GM18951 (cell line): ENCODE measurements around the gene CATSPERZ.
A peak's percentile ranks its signal among the peaks of the same experiment; 100 is the strongest.
"Not testable (repeated sequence)": the region's sequence is repeated elsewhere in the genome, so short reads cannot be mapped to it uniquely, and the experiment has no call there.

Experiments used
- POLR2A ChIP-seq: IDR thresholded peaks from 4 replicates; pipeline ENCODE4 v1.6.1; 2011; ENCODE audit warnings: mild to moderate bottlenecking; ENCODE audit not compliant: insufficient read length, insufficient read depth; ENCODE audit errors: extremely low read depth
- in situ Hi-C: fragments of 300-500 bp; cut with MboI; formaldehyde crosslinking; loops from one replicate; pipeline ENCODE4 v1.12.0; 2022; ENCODE audit warnings: low sequenced_read_pairs, mixed read lengths, inconsistent platforms; ENCODE audit not compliant: unreplicated experiment

CATSPERZ gene

GRCh38 chr11:64306876-64307622 lies 6.9 kb downstream of the CATSPERZ start:
- in situ Hi-C loops, result no loop called here
- TF ChIP-seq POLR2A, result peak; percentile 19

DNA sequence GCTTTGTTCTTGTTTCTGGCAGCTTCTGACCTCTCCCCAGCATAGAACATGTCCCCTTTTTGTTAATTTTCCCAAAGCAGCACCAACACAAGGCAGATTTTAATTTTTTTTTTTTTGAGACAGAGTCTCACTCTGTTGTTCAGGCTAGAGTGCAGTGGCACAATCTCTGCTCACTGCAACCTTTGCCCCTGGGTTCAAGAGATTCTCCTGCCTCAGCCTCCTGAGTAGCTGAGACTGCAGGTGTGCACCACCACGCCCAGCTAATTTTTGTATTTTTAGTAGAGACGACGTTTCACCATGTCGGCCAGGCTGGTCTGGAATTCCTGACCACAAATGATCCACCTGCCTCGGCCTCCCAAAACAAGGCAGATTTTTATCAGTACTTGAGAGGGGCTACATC lies 7.6 kb downstream of the CATSPERZ start:
- in situ Hi-C loops, result not testable (repeated sequence)

DNA sequence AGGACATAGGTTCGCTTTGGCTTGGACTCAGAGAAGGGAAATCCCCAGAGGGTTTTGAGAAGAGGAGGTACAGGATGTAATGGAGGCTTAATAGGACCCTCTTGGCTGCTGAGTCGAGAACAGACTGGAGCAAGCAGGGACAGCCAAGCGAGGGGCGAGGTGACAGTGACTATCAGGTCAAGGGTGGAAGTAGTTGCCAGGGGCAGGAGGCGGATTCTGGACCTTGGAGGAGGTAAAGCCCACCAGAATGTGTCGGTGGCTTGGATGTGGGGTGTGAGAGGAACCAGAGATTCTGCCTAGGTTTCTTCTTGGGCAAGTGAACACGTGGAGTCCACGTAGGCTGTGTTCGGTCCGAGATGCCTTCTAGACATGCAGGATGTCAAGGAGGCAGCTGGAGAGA lies 12.8 kb downstream of the CATSPERZ start:
- no peak for TF ChIP-seq POLR2A
- in situ Hi-C loops, result no loop called here

DNA sequence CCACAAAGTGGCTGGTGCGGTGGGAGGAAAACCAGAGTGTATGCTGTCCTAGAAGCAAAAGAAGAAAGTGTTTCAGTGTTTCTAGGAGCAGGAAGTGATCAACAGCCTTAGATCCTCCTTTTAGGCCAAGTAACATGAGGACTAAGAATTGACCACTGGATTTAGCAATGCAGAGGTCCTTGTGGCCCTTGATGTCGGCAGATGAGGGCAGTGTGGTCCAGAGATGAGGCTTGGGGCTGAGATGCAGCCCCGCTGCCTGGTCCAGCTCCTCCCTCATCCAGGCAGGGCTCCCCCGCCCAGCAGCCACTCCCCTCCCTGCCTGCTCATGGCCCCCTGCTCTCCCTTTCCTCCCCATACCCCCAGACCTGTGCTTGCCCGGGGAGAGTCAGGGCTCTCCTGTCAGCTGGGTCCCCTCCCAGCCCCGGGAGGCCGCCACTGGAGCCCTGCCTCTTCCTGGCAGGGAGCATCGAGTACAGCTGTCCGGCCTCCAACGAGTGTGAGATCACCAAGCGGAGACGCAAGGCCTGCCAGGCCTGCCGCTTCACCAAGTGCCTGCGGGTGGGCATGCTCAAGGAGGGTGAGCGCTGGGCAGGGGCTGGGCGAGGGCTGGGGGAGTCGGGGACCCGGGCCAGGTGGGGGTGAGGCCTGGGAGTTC lies 13.5 kb downstream of the CATSPERZ start:
- in situ Hi-C loops, result no loop called here
- TF ChIP-seq POLR2A, result no peak

GRCh38 chr11:64314146-64314804 lies 14.1 kb downstream of the CATSPERZ start:
- in situ Hi-C loops, result no loop called here
- TF ChIP-seq POLR2A, result no peak

GRCh38 chr11:64314805-64315561 lies 14.8 kb downstream of the CATSPERZ start:
- TF ChIP-seq POLR2A, result no peak
- in situ Hi-C loops, result no loop called here

DNA sequence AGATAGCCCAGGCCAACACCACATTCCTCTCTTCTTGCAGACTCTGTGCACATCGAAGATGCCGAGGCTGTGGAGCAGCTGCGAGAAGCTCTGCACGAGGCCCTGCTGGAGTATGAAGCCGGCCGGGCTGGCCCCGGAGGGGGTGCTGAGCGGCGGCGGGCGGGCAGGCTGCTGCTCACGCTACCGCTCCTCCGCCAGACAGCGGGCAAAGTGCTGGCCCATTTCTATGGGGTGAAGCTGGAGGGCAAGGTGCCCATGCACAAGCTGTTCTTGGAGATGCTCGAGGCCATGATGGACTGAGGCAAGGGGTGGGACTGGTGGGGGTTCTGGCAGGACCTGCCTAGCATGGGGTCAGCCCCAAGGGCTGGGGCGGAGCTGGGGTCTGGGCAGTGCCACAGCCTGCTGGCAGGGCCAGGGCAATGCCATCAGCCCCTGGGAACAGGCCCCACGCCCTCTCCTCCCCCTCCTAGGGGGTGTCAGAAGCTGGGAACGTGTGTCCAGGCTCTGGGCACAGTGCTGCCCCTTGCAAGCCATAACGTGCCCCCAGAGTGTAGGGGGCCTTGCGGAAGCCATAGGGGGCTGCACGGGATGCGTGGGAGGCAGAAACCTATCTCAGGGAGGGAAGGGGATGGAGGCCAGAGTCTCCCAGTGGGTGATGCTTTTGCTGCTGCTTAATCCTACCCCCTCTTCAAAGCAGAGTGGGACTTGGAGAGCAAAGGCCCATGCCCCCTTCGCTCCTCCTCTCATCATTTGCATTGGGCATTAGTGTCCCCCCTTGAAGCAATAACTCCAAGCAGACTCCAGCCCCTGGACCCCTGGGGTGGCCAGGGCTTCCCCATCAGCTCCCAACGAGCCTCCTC lies 15.7 kb downstream of the CATSPERZ start:
- in situ Hi-C loops, result not testable (repeated sequence)

DNA sequence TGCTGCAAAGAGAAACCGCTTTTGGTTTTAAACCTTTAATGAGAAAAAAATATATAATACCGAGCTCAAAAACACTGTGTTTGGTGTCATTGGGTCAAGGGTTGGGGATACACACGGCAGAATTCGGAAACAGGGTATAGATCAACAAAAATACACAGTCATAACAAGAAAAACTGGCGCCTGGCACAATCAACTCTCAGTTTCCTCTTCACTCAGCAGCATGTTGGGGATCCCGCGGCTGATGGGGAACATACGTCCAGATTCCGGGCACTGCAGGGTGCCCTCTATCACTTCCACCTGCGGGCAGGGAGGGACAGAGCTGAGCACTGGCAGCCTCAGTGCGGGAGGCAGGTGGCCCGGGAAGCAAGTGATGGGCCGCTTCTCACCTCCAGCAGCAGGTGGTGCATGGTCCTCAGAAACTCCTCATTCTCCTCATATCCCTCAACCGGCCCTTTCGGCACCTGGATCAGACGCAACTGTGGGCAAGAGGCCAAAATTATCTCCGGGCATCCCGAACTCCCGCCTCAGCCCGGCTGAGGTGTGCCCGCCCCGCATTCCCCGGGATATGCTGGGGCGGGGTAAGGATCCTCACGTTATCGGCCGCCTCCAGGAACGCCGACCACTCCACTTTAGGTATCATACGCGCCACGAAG lies 16.6 kb downstream of the CATSPERZ start:
- TF ChIP-seq POLR2A, result no peak
- in situ Hi-C loops, result no loop called here

DNA sequence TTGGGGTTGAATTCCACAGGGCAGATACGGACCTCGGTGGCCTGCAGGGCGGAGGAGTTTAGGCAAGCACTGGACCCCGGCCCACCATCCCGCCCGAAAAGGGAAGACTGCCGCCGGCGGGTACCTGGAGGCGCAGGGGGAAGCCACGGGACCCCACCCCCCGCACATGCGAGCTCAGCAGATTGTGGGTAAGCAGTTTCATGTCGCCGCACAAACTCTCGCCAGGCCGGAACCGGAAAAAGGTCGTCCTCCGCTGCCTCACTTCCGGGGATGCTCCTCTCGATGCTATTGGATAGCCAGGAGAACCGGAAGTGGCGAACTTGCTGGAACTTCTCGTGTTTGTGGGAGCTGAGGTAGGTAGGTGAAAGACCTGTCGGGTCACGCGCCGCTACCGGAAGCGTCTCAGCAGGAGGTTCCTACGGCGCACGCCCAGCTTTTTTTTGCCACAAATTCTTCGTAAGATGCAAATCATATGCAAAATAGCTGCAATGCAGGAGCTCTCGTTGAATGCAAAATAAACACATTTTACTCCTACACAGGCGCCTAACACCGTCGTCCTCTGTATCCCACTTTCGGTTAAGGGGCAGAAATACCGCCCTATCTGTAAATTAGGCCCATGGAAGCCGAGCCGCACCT lies 17.3 kb downstream of the CATSPERZ start, which contains the start of gene TRMT112:
TSS of gene TRMT112 (minus strand) at position 235 of the 636 bp plus-strand sequence. CDS start at position 202, 33 bp downstream.
- TF ChIP-seq POLR2A, result peak; percentile 84
- in situ Hi-C loops, result no loop called here

- peak; percentile 82 for TF ChIP-seq POLR2A
- in situ Hi-C loops, result no loop called here
These were observed 18.0 kb downstream of the CATSPERZ start, which contains the start of gene PRDX5 for GRCh38 chr11:64317961-64318765. Gene PRDX5 (plus strand): TSS chr11:64318121. CDS start chr11:64318216, 95 bp downstream.
